GM21515 (cell line): ENCODE measurements around the gene RNASE2.
A peak's percentile ranks its signal among the peaks of the same experiment; 100 is the strongest.
"Not testable (repeated sequence)": the region's sequence is repeated elsewhere in the genome, so short reads cannot be mapped to it uniquely, and the experiment has no call there.

Experiments
- ATAC-seq: cut with Tn5 transposase; IDR thresholded peaks from one replicate; pipeline ENCODE4 v1.9.1; 2021; ENCODE audit not compliant: unreplicated experiment

Gene RNASE2

DNA sequence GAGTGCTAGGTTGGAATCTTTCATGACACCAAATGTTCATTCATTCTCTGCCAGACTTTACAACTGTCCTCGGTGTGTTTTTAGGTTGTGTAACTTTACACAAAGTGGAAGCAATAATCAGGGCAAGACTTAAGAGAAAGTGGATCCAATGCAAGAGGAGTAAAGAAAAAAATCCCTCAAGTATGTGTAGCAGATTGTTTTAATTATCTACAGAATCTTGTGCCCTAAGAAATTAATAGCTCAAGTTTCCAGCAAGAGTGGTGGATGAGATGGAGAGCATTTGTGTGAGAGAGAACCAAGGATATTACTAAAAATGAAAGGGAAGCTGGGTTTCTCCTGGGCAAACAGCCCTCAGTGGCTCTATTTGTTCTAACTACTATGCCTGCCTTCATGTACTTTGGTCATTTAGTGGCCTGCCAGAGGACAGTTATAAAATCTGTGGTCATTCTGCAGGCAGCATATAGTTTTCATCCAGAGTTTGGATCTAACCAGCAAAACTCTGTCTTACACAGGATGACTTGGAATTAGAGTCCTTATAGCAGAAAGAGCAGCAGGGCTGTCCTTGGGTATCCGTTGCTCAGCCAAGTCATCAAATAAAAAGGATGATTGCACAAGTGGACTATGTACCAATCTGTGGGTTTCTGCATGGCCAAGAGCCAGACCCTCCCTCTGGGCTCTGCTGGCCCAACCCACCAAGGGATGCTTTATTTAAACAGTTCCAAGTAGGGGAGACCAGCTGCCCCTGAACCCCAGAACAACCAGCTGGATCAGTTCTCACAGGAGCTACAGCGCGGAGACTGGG lies at the start of gene RNASE2:
TSS of gene RNASE2 (plus strand) at position 752 of the 802 bp plus-strand sequence. CDS start 285 bp downstream, outside the sequence.
- ATAC-seq = not testable (repeated sequence)

- ATAC-seq = no peak
Observed at GRCh38 chr14:20905676-20906075, 49.6 kb upstream of the RNASE2 start.

DNA sequence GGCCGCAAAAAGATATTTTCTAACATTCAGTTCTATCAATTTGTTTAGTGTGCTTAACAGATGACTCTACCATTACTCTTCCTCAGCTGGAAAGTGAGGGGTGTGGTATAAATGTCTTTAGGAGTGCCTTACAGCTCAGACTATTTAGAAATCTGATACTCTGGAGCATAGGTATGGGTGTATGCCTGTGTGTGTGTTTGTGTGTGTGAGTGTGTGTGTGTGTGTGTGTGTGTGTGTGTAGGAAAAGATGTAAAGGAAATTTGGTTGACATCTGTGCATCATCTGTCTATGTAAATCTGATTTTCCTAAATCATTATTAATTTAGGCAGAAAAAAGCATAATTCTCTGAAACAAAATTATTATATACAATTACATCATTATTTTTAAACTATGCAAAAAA lies 48.1 kb upstream of the RNASE2 start:
- no peak for ATAC-seq

DNA sequence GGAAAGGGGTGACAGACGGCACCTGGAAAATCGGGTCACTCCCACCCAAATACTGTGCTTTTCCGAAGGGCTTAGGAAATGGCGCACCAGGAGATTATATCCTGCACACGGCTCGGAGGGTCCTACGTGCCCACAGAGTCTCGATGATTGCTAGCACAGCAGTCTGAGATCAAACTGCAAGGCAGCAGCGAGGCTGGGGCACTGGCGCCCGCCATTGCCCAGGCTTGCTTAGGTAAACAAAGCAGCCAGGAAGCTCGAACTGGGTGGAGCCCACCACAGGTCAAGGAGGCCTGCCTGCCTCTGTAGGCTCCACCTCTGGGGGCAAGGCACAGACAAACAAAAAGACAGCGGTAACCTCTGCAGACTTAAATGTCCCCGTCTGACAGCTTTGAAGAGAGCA lies 44.5 kb upstream of the RNASE2 start:
- ATAC-seq = not testable (repeated sequence)

DNA sequence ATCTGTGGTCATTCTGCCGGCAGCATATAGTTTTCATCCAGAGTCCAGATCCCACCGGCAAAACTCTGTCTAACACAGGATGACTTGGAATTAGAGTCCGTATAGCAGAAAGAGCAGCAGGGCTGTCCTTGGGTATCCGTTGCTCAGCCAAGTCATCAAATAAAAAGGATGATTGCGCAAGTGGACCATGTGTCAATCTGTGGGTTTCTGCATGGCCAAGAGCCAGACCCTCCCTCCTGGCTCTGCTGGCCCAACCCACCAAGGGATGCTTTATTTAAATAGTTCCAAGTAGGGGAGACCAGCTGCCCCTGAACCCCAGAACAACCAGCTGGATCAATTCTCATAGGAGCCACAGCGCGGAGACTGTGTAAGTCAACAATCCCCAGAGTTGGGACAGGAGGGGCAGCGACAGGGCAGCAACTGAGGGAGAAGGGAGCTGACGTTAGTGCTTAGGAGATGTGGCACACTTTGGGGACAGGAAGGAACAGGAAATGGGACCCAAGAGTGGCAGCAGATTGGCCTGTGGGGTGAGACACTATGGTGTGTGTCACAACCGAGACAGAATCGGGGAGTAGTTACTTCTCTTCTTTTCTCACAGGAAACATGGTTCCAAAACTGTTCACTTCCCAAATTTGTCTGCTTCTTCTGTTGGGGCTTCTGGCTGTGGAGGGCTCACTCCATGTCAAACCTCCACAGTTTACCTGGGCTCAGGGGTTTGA lies 36.1 kb upstream of the RNASE2 start:
- not testable (repeated sequence) for ATAC-seq

GRCh38 chr14:20923766-20924297 lies 31.5 kb upstream of the RNASE2 start:
- not testable (repeated sequence) for ATAC-seq

DNA sequence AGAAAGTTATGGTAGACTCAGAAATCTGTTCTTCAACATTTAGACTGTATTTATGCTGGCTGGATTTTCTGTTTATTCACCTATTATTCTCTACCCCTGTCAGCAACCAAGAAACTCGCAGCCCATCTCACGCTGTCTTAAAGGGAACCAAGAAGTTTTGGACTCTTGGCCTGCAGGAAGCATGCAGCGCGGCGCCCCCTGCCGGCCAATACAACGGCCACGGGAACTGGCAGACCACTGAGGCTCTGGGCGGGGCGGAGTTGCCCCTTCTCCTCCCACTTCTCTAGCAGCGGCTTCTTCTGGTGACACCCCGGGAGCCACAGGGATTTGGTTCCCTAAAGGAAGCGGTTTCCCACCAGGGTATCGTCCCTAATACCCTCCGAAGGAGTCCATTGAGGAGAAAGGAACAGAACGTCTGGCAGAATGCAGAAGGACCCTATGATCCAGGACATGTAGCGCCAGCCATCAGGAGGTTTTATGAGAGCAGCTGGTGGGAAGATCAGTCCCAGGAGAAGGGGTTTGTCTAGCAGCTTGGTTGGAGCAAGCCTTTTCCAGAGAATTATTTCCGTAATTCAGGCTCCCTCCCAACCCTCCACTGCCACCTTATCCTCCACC lies 21.0 kb upstream of the RNASE2 start:
- no peak for ATAC-seq

DNA sequence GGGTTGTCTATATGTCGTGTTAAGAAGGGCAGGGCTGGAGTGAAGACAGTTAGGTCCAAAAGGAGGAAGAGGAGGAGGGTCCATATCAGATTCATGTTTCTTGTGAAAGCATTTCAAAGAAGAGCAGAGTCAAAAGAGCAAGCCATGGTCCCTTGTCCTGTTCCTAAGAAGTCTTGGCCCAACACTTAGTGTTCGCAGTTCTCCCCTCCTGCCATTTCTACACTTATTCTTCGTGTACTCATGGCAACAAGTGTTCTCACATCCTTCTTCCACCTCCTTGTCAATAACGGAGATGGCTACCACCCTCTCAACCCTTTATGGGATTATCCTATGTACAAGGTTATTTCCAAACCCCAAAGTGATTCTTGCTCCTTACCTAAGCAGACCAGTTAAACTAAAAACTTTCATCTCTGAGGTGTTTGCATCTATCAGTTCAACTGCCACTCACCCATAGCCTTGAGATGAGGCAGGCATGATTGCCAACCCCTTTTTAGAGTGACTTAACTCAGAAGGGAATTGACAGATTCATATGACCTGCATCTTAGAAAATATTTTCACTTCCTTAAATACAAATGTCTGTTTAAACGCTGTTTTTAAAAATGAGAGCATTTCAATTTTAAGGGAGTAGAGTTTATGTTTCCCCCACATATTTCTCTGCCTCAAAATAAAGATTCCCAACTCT lies 19.8 kb upstream of the RNASE2 start:
- ATAC-seq = no peak

- not testable (repeated sequence) for ATAC-seq
Observed at GRCh38 chr14:20945146-20945545, 10.1 kb upstream of the RNASE2 start.

- ATAC-seq = not testable (repeated sequence)
Observed at GRCh38 chr14:20946707-20947106, 8.6 kb upstream of the RNASE2 start.

GRCh38 chr14:20955538-20955873 lies 219 bp downstream of the RNASE2 start:
- ATAC-seq = not testable (repeated sequence)

- ATAC-seq = no peak
Observed at GRCh38 chr14:20956376-20956976, 1.2 kb downstream of the RNASE2 start.

GRCh38 chr14:20958946-20959345 lies 3.7 kb downstream of the RNASE2 start:
- not testable (repeated sequence) for ATAC-seq

DNA sequence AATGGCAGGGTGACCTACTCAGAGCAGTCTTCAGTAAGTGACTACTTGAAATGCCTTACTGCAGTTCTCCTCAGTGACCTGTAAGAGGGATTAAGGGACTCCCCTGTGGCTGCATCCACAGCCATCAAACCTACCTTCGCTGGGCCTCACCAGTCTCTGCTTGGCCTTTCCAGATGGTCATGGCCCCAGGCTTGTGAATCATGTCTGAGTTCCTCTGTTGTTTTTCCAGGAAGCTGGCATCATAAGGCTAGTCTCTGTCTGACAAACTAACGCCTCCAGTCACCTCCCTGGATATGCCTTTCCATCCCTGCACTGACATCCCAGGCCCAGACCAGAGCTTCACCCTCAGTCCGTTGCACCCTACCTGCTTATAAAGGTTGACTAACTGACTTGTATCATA lies 14.0 kb downstream of the RNASE2 start:
- no peak for ATAC-seq

DNA sequence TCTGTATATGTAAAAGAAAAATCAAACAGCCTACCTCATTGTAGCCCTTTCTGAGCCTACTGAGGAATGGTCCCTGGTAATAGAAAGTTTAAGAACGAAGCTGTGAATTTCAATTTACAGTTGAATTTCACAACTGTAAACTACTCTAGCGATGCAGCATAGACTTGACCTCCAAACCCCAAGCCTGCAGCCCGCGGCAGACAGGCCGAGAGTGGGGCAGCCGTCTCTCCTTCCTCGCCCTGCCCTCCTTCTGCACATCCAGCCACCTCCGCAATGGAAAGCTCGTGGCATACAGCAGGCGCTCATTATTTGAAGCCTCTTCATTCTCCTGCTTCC lies 15.3 kb downstream of the RNASE2 start:
- ATAC-seq = peak; percentile 8

DNA sequence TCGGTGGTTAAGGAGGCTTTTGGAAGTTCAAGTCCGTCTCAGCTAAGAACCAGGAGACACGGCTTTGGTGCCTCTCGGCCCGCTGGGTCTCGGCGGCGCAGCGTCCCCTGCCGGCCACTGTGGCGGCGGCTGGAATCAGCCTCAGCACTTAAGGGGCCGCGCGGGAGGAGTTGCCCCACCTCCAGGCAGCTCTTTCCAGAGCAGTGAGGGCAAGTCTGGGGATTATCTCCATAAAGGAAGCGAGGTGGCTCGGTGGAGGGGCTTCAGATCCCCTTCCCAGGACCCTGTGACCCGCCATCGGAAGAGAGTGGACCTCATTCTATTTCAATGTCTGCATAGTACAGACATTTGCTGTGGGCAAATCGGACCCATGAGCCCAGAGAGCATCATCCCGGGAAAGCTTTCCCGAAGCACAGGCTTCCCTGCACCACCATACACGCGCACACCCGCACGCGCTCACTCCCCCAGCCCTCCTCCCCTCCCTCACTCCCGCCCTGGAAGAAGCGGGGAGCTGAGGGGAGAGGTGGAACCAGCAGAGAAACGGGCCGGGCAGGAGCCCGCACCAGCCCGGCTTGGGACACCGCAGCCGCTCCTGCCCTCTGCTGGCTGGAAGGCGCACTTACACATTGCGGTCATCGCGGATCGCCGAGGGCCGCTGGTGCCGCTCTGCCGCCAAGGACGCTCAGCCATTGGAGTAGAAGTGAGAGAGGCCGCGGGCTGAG lies 15.9 kb downstream of the RNASE2 start:
- ATAC-seq = peak; percentile 85

GRCh38 chr14:20971705-20972021 lies 16.4 kb downstream of the RNASE2 start:
- ATAC-seq = peak; percentile 17

- ATAC-seq = no peak
Observed at GRCh38 chr14:20973501-20973900, 18.2 kb downstream of the RNASE2 start.

DNA sequence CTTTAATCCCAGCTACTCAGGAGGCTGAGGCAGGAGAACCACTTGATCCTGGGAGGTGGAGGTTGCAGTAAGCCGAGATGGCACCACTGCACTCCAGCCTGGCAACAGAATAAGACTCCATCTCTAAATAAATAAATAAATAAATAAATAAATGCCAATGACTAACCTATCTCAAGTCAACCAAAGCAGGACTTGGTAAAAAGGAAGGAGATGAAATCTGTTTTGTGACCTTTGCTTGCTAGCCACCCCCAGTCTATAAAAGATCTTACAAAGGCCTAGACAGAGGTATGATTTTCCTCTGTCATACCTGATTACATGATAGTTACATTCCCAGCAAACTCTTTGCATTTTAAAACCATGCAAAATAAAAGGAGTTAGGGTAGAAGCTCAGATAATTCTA lies 21.0 kb downstream of the RNASE2 start:
- no peak for ATAC-seq

DNA sequence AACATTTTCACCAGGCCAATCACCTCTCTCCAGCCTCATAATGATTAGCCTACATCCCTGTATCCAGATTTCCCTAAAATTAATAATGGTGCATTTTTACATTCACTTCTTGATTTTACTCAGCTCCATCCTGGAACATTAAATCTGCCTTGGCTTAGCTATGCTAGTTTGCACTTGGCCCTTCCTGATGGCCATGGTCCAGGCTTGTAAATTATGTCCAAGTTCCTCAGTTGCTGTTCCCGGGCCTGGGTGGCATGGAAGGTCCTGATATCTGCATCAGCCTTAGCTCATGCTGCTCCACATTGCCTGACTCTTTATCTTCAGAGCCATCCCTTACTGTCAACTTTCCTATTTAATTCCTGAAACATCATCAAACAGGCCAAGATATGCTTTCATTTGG lies 23.4 kb downstream of the RNASE2 start:
- no peak for ATAC-seq
